ENCODE data around the gene TM9SF4. TPM values are rescaled to one million over a fixed set of nuclear protein-coding genes. Genes with fewer than 3 reads are reported as not detected.
"Not testable (repeated sequence)": the region's sequence is repeated elsewhere in the genome, so short reads cannot be mapped to it uniquely, and the experiment has no call there.

TM9SF4 gene
- total RNA-seq, 1 donor from 2014 or later = 99.4 TPM

DNA sequence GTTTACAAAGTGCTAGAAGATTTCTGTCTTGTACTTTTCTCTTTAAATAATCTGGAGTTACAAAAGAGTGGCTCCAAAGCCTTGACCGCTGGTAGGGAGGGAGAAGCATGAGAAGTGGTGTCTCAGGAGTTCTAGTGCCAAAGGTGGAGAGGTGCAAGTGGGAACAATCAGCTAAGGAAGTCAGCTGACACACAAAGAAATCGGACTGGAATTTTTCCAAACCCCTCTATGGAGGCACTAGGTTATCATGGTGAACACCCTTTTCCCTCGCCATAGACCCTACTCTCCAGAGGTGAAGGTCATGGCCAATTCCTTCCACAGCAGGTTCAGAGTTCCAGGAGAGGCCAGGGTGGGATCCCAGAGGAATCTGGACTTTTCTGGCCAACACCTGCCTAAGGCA, 83.2 kb downstream of the TM9SF4 start:
- Mint-ChIP-seq H3K27me3 (no peaks in the 10 kb centered on the region), H3K4me1 (ENCODE audit: unreplicated experiment) (peaks cover 36% of the 10 kb centered on the region), H3K4me3 (no peak overlapping the region), H3K27ac (peak overlapping the region; percentile 24), H3K9me3 (no peaks in the 10 kb centered on the region), H3K36me3 (peaks cover 36% of the 10 kb centered on the region)
- TF ChIP-seq CTCF (conservative IDR thresholded peaks at IDR 0.05) = no peak
- no peak for DNase-seq (ENCODE audit: extremely low spot score, unreplicated experiment)

DNA sequence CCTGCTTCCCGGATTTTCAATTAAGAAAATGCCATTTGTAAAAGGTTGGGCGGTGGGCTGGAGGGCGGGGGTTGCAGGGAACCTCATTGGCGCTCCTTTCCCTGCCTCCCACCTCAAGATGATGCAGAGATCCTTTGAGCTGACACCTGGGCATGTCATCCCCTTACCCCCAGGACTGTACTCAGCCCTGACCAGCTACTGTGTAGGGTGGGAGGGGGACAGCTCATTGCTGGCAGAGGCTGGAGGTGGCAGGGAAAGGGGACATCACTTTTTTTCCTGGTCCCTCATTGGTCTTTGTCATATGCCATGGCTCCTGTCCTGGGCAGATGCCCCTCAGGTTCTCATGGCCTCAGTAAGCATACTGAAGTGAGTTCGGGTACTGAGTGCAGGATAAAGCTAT, 83.8 kb downstream of the TM9SF4 start:
- peaks cover 40% of the 10 kb centered on the region for H3K36me3 Mint-ChIP-seq
- peak overlapping the region; percentile 24 for H3K27ac Mint-ChIP-seq
- H3K27me3 Mint-ChIP-seq; DNase-seq (ENCODE audit: extremely low spot score, unreplicated experiment); H3K9me3 Mint-ChIP-seq: not testable (repeated sequence)
- peak overlapping the region; percentile 8 for H3K4me3 Mint-ChIP-seq
- H3K4me1 Mint-ChIP-seq (ENCODE audit: unreplicated experiment) = peaks cover 35% of the 10 kb centered on the region

DNA sequence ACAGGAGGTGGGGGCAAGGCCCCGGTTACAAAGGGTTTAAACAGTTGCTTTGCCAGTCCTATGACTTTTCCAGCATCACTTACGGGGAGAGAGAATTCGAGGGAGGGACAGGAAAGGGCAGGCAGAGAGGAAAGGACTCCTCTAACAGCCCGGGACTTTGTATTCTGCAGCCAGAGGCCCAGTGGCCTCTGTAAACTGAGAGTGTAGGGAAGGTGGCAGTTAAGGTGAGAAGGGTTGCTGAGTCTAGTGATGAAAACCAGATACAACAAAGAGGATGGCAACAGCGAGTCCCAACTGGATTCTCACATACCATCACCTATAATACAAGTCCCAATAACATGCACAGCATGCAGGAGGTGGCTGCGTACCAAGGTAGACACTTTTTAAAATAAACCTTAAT, 84.5 kb downstream of the TM9SF4 start:
- Mint-ChIP-seq H3K9me3 (no peaks in the 10 kb centered on the region), H3K27me3 (no peaks in the 10 kb centered on the region), H3K4me1 (ENCODE audit: unreplicated experiment) (peaks cover 28% of the 10 kb centered on the region), H3K36me3 (peaks cover 37% of the 10 kb centered on the region), H3K27ac (no peak overlapping the region), H3K4me3 (no peak overlapping the region)
- no peak for DNase-seq (ENCODE audit: extremely low spot score, unreplicated experiment)
- TF ChIP-seq CTCF (conservative IDR thresholded peaks at IDR 0.05) = no peak

DNA sequence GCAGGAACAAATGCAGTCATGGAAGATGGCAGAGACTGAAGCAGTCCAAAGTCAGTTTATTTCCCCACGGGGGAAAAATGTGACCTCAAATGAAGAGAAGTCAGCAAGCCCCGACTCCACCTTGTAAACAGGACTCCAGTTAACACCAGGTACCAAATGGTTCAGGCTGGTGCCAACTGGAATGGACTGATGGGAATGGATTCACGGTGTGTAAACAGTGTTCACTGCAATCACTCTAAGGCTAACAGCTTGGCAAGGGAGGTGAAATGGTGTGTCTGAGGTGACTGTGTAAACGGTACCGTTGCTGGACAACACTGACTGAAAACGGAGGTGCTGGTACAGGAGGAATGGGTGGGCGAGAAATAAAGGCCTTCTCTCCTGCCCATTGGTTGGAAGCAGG, 86.1 kb downstream of the TM9SF4 start:
- Mint-ChIP-seq H3K36me3 (peaks cover 41% of the 10 kb centered on the region), H3K4me3 (no peak overlapping the region), H3K4me1 (ENCODE audit: unreplicated experiment) (peaks cover 25% of the 10 kb centered on the region), H3K27me3 (no peaks in the 10 kb centered on the region), H3K27ac (no peak overlapping the region), H3K9me3 (no peaks in the 10 kb centered on the region)
- no peak for TF ChIP-seq CTCF (conservative IDR thresholded peaks at IDR 0.05)
- DNase-seq (ENCODE audit: extremely low spot score, unreplicated experiment) = no peak

DNA sequence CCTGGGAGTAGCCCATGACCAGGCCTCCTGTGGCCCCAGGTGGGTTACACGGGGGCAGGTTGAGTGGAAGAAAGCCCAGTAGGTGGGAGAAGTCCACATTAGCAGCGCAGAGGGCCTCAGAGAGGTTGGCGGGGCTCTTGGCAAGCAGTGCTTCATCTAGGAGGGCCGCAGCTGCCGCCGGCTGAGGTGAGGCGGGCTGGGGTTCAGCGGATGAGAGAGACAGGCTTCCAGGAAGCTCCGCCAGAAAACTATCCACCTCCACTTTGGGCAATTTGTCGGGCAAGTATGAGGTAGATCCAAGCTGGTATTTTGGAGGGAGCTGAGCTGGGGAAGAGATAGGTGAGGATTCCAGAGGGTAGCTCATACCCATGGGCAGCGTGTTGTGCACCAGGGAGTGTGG, 87.1 kb downstream of the TM9SF4 start:
- not testable (repeated sequence) for H3K4me3 Mint-ChIP-seq; DNase-seq (ENCODE audit: extremely low spot score, unreplicated experiment); H3K27ac Mint-ChIP-seq; H3K27me3 Mint-ChIP-seq; H3K9me3 Mint-ChIP-seq
- Mint-ChIP-seq H3K36me3 (peaks cover 49% of the 10 kb centered on the region), H3K4me1 (ENCODE audit: unreplicated experiment) (peaks cover 21% of the 10 kb centered on the region)

DNA sequence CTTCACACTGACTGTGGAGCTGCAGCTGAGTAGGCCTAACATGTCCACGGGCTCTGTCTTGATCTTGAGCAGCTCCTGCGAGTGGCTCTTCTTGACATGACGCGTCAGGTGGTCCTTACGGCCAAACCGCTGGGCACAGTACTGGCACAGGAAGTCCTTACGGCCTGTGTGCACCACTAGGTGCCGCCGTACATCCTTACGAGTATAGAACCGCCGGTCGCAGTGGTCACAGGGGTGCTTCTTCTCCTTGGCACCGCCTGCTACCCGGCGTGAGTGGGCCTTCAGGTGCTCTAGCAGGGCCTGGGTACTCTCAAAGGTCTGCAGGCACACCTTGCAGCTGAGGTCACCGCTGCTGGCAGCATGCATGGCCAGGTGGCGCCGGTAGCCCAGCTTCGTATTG, 87.6 kb downstream of the TM9SF4 start:
- H3K4me1 Mint-ChIP-seq (ENCODE audit: unreplicated experiment) = peaks cover 23% of the 10 kb centered on the region
- H3K9me3 Mint-ChIP-seq; H3K27ac Mint-ChIP-seq; DNase-seq (ENCODE audit: extremely low spot score, unreplicated experiment); H3K27me3 Mint-ChIP-seq; H3K4me3 Mint-ChIP-seq: not testable (repeated sequence)
- peaks cover 49% of the 10 kb centered on the region for H3K36me3 Mint-ChIP-seq

DNA sequence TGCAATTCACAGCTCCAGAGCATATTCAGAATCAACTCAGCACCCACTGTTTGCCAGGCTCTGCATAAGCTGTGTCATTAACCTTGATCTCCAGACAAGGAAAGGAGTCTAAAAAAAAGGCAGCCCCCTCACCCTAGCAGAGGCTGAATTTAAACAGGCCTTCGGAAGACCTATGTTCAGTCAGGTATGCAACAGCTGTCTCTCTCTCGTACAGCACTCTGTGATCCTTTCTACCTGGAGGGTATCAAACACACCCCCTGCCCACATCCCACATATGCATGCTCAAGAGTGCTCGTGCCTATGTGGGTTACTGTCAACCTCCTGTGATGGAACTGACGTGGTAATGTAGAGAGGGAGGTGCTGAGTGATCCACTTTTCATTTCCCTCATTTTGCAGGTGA, 89.5 kb downstream of the TM9SF4 start:
- peaks cover 32% of the 10 kb centered on the region for H3K4me1 Mint-ChIP-seq (ENCODE audit: unreplicated experiment)
- H3K9me3 Mint-ChIP-seq = no peaks in the 10 kb centered on the region
- peaks cover 44% of the 10 kb centered on the region for H3K36me3 Mint-ChIP-seq
- TF ChIP-seq CTCF (conservative IDR thresholded peaks at IDR 0.05) = no peak
- H3K27me3 Mint-ChIP-seq = no peaks in the 10 kb centered on the region
- no peak overlapping the region for H3K4me3 Mint-ChIP-seq
- no peak for DNase-seq (ENCODE audit: extremely low spot score, unreplicated experiment)
- H3K27ac Mint-ChIP-seq = no peak overlapping the region

Data from type B pancreatic cell (in vitro differentiated cells).